GM12878 (cell line): ENCODE measurements around the gene PROCA1. TPM values are rescaled to one million over a fixed set of nuclear protein-coding genes. Genes with fewer than 3 reads are reported as not detected.

Source experiments
- BCL11A ChIP-seq: IDR thresholded peaks from 2 replicates; pipeline ENCODE4 v1.6.1; 2011; ENCODE audit warnings: low read depth, low read length
- DPF2 ChIP-seq: fragments of 450-650 bp; IDR thresholded peaks from 2 replicates; pipeline ENCODE4 v1.6.1; 2017; ENCODE audit warnings: mild to moderate bottlenecking
- EP300 ChIP-seq, 2 experiments: fragments of 150-350 bp in 1 of 2; IDR thresholded peaks; 2 replicates each; pipeline ENCODE4 v1.6.1; 2011 to 2012; ENCODE audit warnings: low read depth in 2 of 2, low read length in 2 of 2, borderline replicate concordance in 1 of 2, improper control_type of control experiment in 1 of 2, inconsistent platforms in 1 of 2; ENCODE audit not compliant: control insufficient read depth in 1 of 2
- IKZF2 ChIP-seq, 2 experiments: fragments of 450-650 bp; IDR thresholded peaks; 2 replicates each; pipeline ENCODE4 v1.6.1; 2017; ENCODE audit warnings: mild to moderate bottlenecking in 2 of 2, moderate library complexity in 2 of 2
- KLF5 ChIP-seq: fragments of 450-650 bp; IDR thresholded peaks from 2 replicates; pipeline ENCODE4 v1.6.1; 2014; ENCODE audit warnings: mild to moderate bottlenecking; ENCODE audit not compliant: partially characterized antibody
- MXI1 ChIP-seq: fragments of 150-350 bp; IDR thresholded peaks from 2 replicates; pipeline ENCODE4 v1.6.1; 2011; ENCODE audit warnings: low read depth, mild to moderate bottlenecking, inconsistent platforms, low read length, improper control_type of control experiment
- NBN ChIP-seq: fragments of 450-650 bp; IDR thresholded peaks from 2 replicates; pipeline ENCODE4 v1.6.1; 2016
- NFXL1 ChIP-seq: fragments of 450-650 bp; IDR thresholded peaks from 2 replicates; pipeline ENCODE4 v1.6.1; 2017; ENCODE audit warnings: antibody characterized with exemption, mild to moderate bottlenecking, borderline replicate concordance
- SMAD1 ChIP-seq: fragments of 450-650 bp; IDR thresholded peaks from 2 replicates; pipeline ENCODE4 v1.6.1; 2018; ENCODE audit warnings: mild to moderate bottlenecking, low read depth; ENCODE audit not compliant: partially characterized antibody
- SP1 ChIP-seq: IDR thresholded peaks from one replicate; pipeline ENCODE4 v1.6.1; 2011; ENCODE audit warnings: low read depth, low read length
- SPI1 ChIP-seq: IDR thresholded peaks from 2 replicates; pipeline ENCODE4 v1.6.1; 2011; ENCODE audit warnings: low read depth, mild to moderate bottlenecking, low read length, moderate library complexity, borderline replicate concordance; ENCODE audit not compliant: insufficient read depth
- TCF3 ChIP-seq: IDR thresholded peaks from 2 replicates; pipeline ENCODE4 v1.6.1; 2012; ENCODE audit warnings: low read depth, mild to moderate bottlenecking, low read length, borderline replicate concordance; ENCODE audit not compliant: insufficient read depth
- WRNIP1 ChIP-seq: IDR thresholded peaks from 2 replicates; pipeline ENCODE4 v1.6.1; 2011; ENCODE audit warnings: low read depth, low read length, improper control_type of control experiment, borderline replicate concordance
- ZZZ3 ChIP-seq: IDR thresholded peaks from 2 replicates; pipeline ENCODE4 v1.6.1; 2011; ENCODE audit warnings: low read depth; ENCODE audit not compliant: control insufficient read depth, insufficient read length
- polyA plus RNA-seq, 11 experiments: library from polyadenylated mRNA; depleted of rRNA in 4 of 11; unstranded in 6 of 11; stranded (reverse) in 5 of 11; fragments of >200 nt; fragmentation: Nextera tagmentation in 4 of 11; fragmentation: Illumina TruSeq in 1 of 11; extraction: Ambion mirVana in 4 of 11; extraction: Trizol in 1 of 11; gene quantifications; 1 replicate in 1 of 11; 2 replicates in 10 of 11; pipeline versions ENCODE4 v1.2.1 to v1.2.3, GENCODE V29; 2011 to 2016; ENCODE audit warnings: inconsistent platforms in 2 of 11, missing spikeins in 2 of 11, low read depth in 1 of 11
- total RNA-seq, 4 experiments: library from RNA; depleted of rRNA in 3 of 4; stranded (reverse); fragments of >200 nt in 3 of 4; fragmentation: Illumina TruSeq in 1 of 4; extraction: Trizol in 1 of 4; gene quantifications; 2 replicates each; pipeline versions ENCODE4 v1.2.1 to v1.2.3, GENCODE V29; 2013 to 2021
- TF ChIP-seq, protein P1 (sequence below): fragments of 450-650 bp; IDR thresholded peaks from 2 replicates; pipeline ENCODE4 v1.6.1; 2017; ENCODE audit warnings: borderline replicate concordance
- TF ChIP-seq, protein P2 (sequence below): fragments of 450-650 bp; conservative IDR thresholded peaks from 2 replicates; pipeline ENCODE4 v1.6.1; 2017; ENCODE audit warnings: mild to moderate bottlenecking, moderate library complexity

The PROCA1 gene
- total and polyA plus RNA-seq, 10 of the 15 experiments (the other 5 are each of a cell fraction or from before 2014, with no cell fraction given): 0.35 to 4.8 (median 1.4) TPM

DNA sequence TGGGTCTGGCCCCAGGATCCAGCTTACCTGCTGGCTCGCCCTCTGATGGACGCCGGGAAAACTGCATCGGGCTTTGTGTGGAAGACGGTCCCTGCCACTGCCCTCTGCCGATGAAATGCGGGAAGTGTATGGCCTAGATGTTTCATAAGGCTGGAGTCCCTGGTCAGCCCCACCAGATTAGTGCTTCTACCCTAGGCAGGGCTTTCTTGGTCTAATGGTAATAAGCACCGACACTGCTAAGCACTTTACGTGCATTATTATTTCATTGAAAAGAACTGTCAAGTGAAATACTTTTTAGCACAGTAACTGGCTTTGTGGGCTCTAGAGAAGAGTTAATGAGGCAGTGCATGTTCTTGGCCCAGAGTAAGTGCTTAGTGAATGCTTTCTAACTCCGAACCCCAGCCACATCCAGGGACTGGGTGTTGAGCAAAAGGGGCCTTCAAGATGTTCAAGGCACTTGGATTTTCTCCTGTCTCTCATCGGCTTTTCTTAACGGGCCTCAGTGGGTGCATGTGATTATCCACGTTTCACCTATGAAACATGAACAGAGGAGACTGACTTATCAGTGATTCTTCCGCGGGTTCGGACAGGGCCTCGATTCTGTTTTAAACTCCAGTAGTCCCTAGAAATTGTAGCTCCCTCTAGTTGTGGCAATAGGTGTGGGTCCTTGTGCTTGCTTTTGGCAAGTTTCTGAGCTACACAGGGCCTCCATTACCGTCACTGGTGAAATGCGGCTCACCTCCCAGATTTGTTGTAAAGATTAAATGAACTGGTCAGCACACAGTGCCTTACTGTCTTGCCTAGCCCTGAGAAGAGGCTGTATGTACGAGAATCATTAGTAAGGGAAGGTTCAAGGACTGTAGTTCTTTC is 38.7 kb upstream of the PROCA1 start (continued):
- TF ChIP-seq NFXL1: no peak
- no peak for TF ChIP-seq IKZF2 (IDR thresholded peaks at IDR 0.05)
- TF ChIP-seq NBN: peak; percentile 73; the same call in 1 of the 2 replicates
- TF ChIP-seq SPI1: no peak
- TF ChIP-seq BCL11A: no peak
- no peak for TF ChIP-seq EP300 (IDR thresholded peaks at IDR 0.05; ENCODE audit: borderline replicate concordance in 1 of 2, control insufficient read depth in 1 of 2, low read depth in 2 of 2, low read length in 2 of 2)
- TF ChIP-seq SMAD1: no peak
- TF ChIP-seq WRNIP1: no peak
- TF ChIP-seq, protein P1, sequence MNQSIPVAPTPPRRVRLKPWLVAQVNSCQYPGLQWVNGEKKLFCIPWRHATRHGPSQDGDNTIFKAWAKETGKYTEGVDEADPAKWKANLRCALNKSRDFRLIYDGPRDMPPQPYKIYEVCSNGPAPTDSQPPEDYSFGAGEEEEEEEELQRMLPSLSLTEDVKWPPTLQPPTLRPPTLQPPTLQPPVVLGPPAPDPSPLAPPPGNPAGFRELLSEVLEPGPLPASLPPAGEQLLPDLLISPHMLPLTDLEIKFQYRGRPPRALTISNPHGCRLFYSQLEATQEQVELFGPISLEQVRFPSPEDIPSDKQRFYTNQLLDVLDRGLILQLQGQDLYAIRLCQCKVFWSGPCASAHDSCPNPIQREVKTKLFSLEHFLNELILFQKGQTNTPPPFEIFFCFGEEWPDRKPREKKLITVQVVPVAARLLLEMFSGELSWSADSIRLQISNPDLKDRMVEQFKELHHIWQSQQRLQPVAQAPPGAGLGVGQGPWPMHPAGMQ: no peak
- TF ChIP-seq SP1: no peak
- TF ChIP-seq DPF2: no peak
- peak; percentile 18 for TF ChIP-seq KLF5
- no peak; the same call in 1 of the 2 replicates for TF ChIP-seq MXI1
- TF ChIP-seq, protein P2, sequence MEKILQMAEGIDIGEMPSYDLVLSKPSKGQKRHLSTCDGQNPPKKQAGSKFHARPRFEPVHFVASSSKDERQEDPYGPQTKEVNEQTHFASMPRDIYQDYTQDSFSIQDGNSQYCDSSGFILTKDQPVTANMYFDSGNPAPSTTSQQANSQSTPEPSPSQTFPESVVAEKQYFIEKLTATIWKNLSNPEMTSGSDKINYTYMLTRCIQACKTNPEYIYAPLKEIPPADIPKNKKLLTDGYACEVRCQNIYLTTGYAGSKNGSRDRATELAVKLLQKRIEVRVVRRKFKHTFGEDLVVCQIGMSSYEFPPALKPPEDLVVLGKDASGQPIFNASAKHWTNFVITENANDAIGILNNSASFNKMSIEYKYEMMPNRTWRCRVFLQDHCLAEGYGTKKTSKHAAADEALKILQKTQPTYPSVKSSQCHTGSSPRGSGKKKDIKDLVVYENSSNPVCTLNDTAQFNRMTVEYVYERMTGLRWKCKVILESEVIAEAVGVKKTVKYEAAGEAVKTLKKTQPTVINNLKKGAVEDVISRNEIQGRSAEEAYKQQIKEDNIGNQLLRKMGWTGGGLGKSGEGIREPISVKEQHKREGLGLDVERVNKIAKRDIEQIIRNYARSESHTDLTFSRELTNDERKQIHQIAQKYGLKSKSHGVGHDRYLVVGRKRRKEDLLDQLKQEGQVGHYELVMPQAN: 0 out of 2 replicates have a peak, but pooled peaks have one; percentile 22
- TF ChIP-seq TCF3: no peak
- no peak for TF ChIP-seq ZZZ3
- TF ChIP-seq, all 136 proteins: peak for 38
